DND-41 (cell line): ENCODE data around the gene ADD1.

Source experiments
- CTCF ChIP-seq: IDR thresholded peaks from 2 replicates; pipeline ENCODE4 v1.5.1; 2012; ENCODE audit warnings: borderline replicate concordance, low read length, moderate library complexity, mild to moderate bottlenecking; ENCODE audit not compliant: poor library complexity, severe bottlenecking; ENCODE audit errors: extremely low read depth
- EZH2 ChIP-seq: IDR thresholded peaks from 3 replicates; pipeline ENCODE4 v1.6.1; 2012; ENCODE audit warnings: borderline replicate concordance, low read depth, mild to moderate bottlenecking, moderate library complexity, low read length, inconsistent platforms; ENCODE audit not compliant: severe bottlenecking

DNA sequence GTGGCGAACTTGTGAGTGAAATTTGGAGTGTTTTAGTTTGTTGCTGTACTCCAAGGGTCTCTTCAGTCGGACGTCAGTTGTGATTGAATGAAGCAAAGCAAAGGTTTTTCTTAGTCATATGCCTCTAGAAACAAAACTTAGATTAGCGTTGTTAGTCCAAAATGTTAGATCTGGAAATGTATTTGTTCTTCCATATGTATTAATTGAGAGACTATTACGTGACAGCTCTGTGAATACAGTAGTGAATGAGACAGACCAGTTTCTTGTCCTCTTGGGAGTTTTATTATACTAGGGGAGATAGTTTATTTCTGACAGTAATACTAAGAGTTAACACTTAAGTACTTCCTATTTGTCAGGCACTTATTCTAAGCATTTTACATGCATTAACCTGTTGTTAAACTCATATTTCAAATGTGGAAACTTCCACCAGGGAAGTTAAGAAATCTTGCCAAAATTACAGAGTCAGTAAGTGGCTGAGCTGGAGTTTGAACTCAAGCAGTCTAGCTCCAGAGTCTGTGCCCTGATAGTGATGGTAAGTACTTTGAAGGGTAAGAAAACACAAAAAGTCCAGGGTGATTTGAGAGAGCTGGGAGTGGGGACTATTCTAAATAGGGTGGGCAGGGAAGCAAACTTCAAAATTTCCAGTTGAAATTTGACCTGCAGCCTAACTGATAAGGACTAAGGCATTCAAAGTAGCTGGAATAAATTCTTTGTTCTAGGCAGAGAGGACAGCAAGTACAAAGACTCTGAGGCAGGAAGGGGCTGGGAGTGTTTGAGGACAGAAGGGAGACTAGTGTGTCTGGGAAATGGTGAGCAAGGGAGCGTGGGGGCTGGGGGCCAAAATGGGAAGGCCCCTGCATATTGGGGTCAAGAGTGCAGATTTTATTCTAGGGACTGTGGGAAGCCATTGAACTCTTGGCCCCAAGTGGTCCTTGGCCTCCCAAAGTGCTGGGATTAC lies 17.0 kb downstream of the ADD1 start:
- no peak for TF ChIP-seq CTCF
- no peak for TF ChIP-seq EZH2
